HG02884 (cell line): ENCODE data around the gene LARGE1.
"Not testable (repeated sequence)": the region's sequence is repeated elsewhere in the genome, so short reads cannot be mapped to it uniquely, and the experiment has no call there.

Experiments used
- ATAC-seq: cut with Tn5 transposase; IDR thresholded peaks from one replicate; pipeline ENCODE4 v1.9.1; 2021; ENCODE audit warnings: mild to moderate bottlenecking, moderate library complexity; ENCODE audit not compliant: unreplicated experiment

LARGE1 gene

GRCh38 chr22:33393432-33393831 is 526.8 kb downstream of the LARGE1 start:
- ATAC-seq: no peak

GRCh38 chr22:33391298-33391697 is 529.0 kb downstream of the LARGE1 start:
- no peak for ATAC-seq

GRCh38 chr22:33389936-33390335 is 530.3 kb downstream of the LARGE1 start:
- ATAC-seq: no peak

DNA sequence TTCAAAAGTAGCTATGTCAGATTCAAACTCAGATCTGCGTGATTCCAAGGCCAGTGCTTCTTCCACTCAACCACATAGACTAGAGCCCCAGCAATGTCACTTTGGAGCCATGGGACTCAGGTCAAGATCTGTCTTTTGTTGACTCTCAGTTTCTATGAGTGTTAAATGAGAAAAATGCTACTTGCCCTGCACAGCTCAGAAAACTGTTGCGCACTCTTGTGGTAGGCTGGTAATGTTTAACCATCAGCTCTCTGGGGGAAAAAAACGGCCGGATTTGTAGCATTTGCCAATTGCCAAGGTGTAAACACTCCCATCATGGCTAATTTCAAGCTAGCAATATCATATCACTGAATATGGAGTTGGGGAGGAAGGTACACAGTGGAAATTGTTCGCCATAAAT is 534.0 kb downstream of the LARGE1 start:
- ATAC-seq: no peak

DNA sequence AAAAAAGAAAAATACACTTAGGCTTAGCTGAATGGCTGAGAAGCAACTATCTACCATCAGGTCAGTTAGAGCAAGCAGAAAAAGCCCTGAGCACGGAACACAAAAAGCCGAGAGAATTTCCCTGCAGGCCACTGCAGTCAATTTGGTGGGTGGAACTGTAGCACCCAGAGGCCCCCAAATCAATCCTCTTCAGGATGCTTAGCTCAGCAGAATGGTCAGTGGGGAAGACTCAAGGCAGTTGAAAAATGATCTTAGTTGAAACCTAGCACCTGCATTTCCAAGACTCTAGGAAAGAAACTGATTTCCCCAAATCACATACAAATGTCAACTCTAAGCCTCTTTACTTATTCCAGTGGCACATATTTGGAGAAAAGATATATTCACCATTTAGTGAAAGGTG is 534.7 kb downstream of the LARGE1 start:
- ATAC-seq: no peak

DNA sequence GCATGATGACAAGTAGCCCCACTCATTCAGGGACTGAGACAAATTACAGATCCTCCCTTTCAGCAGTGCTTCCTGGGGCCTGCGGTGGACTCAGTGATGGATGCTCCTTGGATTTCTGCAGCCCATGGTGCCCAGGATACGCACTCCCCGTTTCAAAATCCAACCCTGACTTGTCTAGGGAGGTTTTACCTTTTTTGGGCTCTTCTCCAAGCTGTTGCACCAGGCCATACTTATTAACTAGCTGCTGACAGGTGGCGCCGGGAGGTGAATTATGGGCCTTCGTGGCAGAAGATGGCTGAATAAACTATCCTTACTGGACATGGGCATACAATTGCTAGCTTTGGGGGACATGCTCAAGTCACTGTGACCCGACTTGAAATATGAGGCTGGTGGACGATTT is 537.8 kb downstream of the LARGE1 start:
- ATAC-seq: no peak

DNA sequence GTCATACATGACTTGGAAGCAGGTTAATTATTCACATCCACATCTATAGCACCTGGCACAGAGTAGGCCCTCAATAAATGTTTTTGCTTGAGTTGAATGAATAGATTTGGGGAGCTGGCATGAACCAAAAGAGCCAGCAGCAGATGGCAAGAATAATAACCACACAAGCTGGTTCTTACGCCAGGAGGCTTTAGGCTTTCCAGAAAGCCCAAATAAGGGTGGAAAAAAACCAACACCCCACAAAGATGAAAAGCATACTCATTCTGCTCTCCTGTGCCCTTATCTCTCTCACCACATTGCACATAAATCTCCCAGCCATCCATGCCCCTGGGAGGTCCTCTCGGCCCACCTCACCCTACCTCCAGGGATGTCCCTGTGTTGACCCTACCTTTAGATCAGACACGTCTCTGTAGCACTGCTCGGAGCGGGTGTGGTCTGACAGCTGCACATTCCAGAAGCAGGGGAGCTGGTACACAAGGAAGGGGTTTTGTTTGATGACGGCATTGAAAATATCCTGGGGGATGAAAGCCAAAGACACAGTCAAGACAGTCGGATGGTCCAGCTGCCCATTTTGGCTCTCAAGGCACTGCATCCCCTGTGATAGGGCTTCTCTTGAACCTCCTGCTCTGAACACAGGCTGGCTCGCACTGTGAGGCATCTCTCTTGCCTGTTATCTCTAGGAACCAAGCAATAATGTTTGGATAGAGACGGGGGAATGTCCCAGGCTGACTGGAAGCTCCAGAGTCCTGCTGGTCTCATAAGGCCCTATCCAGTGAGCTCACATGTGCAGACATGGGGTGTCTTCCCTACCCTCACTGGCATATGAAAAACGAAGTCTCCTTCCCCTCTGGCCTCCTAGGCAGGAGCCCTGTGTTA is 538.5 kb downstream of the LARGE1 start:
- no peak for ATAC-seq

- ATAC-seq: no peak
Measured at GRCh38 chr22:33380789-33381530, 539.3 kb downstream of the LARGE1 start.

DNA sequence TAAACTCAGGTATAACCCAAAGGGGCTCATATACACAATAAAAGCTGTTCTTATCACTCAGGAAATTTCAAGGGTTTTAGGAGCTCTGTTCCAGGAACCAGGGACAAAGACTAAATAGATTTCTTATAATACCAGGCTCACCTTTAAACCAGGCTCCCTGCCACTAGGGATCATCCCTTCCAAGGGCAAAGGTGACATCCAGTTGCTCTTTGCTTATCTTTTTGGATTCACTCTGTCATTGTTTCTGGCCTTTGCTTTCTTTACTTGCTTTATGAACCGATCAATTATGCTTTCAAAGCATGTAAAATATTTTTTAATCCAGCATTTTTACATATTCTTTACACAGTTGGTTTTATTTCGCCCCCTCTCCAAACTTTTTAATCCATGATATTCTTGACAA is 540.4 kb downstream of the LARGE1 start:
- no peak for ATAC-seq

GRCh38 chr22:33372875-33373274 is 547.4 kb downstream of the LARGE1 start:
- ATAC-seq: no peak

DNA sequence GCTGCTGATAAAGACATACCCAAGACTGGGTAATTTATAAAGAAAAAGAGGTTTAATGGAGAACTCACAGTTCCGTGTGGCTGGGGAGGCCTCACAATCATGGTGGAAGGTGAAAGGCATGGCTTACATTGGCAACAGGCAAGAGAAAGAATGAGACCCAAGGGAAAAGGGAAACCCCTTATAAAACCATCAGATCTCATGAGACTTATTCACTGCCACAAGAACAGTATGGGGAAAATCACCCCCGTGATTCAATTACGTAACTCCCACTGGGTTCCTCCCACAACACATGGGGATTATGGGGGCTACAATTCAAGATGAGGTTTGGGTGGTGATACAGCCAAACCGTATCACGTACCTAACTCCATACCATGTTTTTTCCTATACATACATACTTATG is 557.0 kb downstream of the LARGE1 start:
- ATAC-seq: not testable (repeated sequence)

- no peak for ATAC-seq
Measured at GRCh38 chr22:33362702-33363101, 557.6 kb downstream of the LARGE1 start.

- no peak for ATAC-seq
Measured at GRCh38 chr22:33361581-33361980, 558.7 kb downstream of the LARGE1 start.

- no peak for ATAC-seq
Measured at GRCh38 chr22:33357981-33358399, 562.3 kb downstream of the LARGE1 start.

DNA sequence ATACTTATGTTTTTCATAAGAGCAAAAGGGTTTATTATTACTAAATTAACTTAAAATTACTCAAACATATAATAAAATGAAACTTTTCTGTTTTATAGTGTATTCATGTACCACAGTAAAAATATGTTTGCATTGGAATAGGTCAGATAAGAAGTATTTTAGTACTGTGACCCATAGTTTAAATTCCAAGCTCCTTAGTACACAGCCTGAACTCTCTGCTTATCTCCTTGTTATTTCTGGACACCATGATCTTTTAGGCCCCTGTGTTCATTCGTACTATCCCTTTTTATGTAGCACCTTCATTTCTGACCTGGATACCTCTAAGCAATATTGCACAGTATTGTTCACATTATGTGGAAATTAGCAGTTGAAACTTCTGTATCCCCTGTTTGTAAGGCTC is 565.3 kb downstream of the LARGE1 start:
- ATAC-seq: no peak

- ATAC-seq: no peak
Measured at GRCh38 chr22:33353502-33353901, 566.8 kb downstream of the LARGE1 start.

GRCh38 chr22:33352768-33353167 is 567.5 kb downstream of the LARGE1 start:
- ATAC-seq: no peak

- ATAC-seq: no peak
Measured at GRCh38 chr22:33350961-33351360, 569.3 kb downstream of the LARGE1 start.

DNA sequence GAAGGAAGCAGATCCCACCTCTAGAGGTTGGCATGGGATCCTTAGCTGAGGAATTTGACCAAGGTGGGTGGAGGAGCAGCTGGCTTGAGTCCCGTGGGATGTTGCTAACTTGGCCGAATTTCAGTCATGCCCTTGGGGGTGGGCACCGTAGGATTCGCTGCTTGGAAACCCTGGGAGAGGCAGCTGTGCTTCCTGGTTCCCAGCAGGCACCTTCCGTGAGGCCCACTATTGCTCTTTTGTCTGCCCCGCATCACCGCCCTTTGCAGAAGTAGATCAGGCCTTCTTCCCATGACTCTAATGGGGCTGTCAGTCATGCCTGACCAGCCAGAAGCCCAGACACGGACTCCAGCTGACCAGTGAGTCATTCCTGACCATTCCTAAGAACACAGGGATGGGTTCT is 569.8 kb downstream of the LARGE1 start:
- no peak for ATAC-seq

GRCh38 chr22:33347002-33347401 is 573.3 kb downstream of the LARGE1 start:
- ATAC-seq: no peak

DNA sequence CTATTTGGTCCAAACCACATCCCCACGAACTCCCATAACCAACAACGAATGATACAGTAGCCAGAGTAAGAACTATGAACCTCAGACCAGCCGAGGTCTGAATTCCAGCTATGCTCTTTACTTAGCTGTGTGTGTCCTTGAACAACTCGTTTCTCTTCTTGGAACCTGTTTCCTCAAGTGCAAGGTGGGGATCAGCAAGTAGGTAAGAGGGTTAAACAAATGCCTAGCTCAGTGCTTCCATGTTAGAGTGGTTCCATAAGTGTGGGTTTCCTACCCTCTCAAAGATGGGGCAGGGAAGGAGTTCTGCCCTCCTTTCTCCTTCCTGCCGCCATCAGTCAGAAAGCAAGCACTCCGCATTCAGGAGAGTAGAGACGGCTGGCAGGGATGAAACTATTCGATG is 578.7 kb downstream of the LARGE1 start:
- no peak for ATAC-seq

DNA sequence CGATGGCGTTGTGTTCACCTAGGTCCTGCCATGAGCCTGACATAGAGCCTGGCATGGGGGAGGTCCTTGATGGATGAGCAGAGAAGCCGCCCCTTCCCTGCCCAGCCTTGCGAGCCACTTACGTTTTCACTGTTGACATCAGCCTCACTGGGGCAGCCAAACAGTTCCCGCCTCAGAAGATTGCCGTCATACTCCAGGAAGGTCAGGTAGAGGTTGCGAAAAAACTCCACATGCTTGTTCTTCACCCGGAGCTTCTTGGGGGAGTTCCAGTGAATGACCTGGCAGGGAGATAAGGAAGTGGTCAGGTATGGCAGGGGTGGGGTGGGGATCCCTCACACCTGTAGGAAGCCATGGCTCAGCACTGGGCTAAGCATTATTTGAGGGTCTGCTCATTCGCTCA is 582.8 kb downstream of the LARGE1 start:
- ATAC-seq: no peak
